ENCODE data around the gene COQ2. TPM values are rescaled to one million over a fixed set of nuclear protein-coding genes. Genes with fewer than 3 reads are reported as not detected.
"Not testable (repeated sequence)": the region's sequence is repeated elsewhere in the genome, so short reads cannot be mapped to it uniquely, and the experiment has no call there.

COQ2 gene
- 10 to 100 TPM; 14.6 to 17.7 (median 16.5) TPM for polyA plus RNA-seq (ENCODE audit: insufficient read length in 3 of 3)

- DNase-seq (ENCODE audit: low read depth in 3 of 3, low spot score in 2 of 3) = peak; percentile 84 to 86 (median 85)
Observed at GRCh38 chr4:83284193-83285054, at the start of gene COQ2. COQ2 (minus strand) TSS chr4:83284798; CDS start chr4:83284764, 34 bp downstream.

DNA sequence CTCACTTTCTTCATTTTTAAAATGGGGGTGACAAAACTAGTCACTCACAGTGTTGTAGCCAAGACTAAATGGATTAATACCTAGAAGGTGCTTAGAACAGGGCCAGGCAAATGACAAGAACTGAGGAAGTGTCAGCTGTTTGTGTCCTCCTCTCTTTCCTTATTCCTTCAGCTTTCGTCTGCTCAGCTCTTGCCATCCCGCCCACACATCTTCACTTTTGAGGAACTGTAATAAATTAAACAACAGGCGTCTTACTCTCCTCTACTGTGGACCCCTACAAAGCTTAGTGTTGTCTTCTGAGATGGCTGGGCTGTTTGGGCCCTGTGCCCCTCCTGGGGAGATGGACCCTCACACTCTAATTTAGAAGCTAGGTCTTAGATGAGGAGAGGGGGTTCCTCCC, 47.4 kb upstream of the COQ2 start:
- no peak for DNase-seq (ENCODE audit: low read depth in 3 of 3, low spot score in 2 of 3)

DNA sequence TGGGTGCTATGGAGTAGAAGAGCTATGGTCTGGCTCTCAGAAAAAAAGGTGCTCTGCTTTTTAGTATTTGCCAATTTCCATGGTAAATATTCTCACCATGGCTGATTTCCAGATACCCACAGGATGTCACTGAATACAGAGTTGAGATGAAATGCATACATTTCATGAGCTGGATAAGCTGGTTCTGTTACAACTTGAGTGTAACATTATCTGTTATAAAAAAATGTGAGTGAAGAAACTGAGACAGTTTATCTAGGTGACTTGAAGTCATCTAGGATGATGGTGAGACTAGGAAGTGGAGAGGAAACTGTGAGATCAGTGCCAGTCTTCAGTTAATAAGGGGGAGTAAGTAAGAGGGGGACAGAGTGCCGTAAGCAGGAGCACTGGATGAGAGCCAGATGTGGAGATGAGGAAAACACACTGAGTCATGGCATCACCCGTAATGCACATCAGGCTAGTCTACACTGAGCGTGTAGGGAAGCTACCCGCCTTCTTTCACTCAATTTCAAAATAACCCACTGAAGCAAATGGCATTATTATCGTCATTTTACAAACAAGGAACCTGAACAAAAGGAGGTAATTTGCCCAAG, 45.0 kb upstream of the COQ2 start:
- DNase-seq (ENCODE audit: low read depth in 3 of 3, low spot score in 2 of 3) = no peak

GRCh38 chr4:83328521-83329187, 44.1 kb upstream of the COQ2 start:
- DNase-seq (ENCODE audit: low read depth in 3 of 3, low spot score in 2 of 3) = no peak

DNA sequence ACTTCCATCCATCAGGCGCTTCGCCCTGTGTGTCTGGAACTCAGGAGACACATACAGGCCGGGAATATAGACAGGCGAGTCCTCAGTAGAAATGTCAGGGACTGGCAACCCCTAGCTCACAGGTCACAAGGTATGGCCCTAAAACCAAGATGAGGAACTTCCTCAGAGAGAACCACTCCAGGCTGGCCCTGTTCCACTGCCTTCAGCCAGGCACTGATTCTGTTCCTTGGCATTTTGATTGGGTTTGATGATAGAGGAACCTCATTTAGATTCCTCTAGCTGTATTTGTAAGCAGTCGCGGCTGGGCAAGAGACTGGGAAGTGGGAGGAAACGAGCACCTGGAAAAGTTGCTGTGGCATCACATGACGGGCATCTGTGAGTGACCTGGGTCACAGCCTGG, 41.9 kb upstream of the COQ2 start:
- DNase-seq (ENCODE audit: low read depth in 3 of 3, low spot score in 2 of 3) = no peak

DNA sequence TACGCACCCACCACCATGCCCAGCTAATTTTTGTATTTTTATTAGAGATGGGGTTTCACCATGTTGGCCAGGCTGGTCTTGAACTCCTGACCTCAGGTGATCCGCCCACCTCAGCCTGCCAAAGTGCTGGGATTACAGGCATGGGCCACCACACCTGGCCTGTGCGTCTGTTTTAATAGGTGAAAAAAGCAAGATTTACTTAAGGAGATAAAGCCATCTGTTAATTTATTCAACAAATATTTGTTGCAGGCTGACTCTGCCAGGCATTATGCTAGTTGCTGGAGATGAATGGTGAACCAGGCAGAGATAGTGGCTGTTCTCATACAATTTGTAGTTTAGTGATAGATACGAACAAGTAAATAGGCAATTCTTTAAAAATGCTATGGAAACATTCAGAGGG, 40.7 kb upstream of the COQ2 start:
- not testable (repeated sequence) for DNase-seq (ENCODE audit: low read depth in 3 of 3, low spot score in 2 of 3)

GRCh38 chr4:83323136-83323535, 38.5 kb upstream of the COQ2 start:
- no peak for DNase-seq (ENCODE audit: low read depth in 3 of 3, low spot score in 2 of 3)

DNA sequence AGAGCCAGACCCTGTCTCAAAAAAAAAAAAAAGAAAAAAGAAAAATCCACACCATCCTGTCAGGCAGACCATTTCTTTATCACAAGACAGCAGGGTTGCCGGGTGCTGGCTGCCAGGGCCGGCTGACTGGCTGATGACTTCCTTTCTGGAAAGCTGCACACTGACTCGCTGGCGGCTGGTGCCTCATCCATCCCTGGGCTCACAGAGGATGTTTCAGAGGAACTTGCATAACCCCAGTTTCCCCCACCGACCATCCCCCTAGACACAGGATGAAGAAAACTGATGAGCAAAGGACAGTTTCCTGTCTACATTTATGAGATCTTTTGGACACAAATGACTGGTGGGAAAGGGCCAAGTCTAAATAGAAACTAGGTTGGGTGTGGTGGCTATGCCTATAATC, 36.0 kb upstream of the COQ2 start:
- no peak for DNase-seq (ENCODE audit: low read depth in 3 of 3, low spot score in 2 of 3)

DNA sequence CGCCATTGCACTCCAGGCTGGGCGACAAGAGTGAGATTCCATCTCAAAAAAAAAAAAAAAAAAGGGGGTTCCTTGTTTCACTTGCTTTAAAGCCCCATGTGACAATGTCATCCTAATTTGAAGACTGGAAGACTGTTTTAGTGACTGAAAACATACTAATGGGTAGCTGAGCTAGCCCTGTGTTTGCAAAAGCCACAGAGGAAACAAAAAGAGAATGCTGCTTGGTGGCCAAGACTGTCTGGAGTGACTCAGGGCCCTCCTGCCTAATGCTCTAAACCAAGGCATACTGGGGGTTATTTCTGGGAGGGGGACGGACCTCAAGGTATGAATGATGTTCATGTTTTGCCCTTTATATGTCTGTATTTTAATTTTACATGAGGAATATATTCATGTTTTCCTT, 34.1 kb upstream of the COQ2 start:
- no peak for DNase-seq (ENCODE audit: low read depth in 3 of 3, low spot score in 2 of 3)

DNA sequence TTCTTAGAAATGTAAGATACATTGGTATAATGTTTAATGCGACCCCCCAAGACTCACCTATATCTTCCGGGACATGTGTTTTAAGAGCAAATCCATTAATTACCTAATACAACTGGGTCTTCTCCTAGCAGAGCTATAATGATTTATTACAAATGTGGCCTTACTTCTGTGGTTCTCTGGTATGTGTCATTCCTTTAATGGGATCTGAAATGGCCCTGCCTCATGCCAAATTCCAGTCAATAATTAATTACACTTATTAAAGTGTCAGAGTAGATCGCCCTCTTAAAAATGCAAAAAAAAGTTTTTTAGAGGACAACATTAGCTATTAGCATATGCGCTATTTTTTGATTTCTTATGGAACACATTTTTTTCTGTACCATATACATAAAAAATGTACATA, 33.1 kb upstream of the COQ2 start:
- no peak for DNase-seq (ENCODE audit: low read depth in 3 of 3, low spot score in 2 of 3)

GRCh38 chr4:83316459-83317165, 32.0 kb upstream of the COQ2 start:
- DNase-seq (ENCODE audit: low read depth in 3 of 3, low spot score in 2 of 3) = no peak

GRCh38 chr4:83315341-83315870, 30.8 kb upstream of the COQ2 start:
- DNase-seq (ENCODE audit: low read depth in 3 of 3, low spot score in 2 of 3) = no peak

DNA sequence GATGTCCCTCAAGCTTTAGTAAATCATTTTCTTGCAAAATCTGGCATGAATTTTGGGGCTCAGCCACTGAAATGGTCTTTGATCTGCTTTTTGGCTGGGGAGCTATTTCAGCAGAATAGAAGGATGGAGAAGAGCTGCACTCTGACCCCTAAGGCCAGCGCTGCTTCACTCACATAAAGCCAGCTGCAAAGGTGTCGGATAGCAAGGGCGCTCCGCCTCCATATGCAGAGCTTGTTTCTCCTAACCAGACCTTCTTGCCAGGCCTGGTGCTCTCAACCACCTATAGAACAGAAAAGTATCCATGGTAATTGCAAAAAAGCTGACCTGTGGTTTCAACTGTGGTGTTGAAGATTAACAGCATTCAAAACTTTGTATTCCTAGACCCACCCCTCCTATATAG, 24.1 kb upstream of the COQ2 start:
- no peak for DNase-seq (ENCODE audit: low read depth in 3 of 3, low spot score in 2 of 3)

GRCh38 chr4:83307920-83308319, 23.3 kb upstream of the COQ2 start:
- DNase-seq (ENCODE audit: low read depth in 3 of 3, low spot score in 2 of 3) = no peak

DNA sequence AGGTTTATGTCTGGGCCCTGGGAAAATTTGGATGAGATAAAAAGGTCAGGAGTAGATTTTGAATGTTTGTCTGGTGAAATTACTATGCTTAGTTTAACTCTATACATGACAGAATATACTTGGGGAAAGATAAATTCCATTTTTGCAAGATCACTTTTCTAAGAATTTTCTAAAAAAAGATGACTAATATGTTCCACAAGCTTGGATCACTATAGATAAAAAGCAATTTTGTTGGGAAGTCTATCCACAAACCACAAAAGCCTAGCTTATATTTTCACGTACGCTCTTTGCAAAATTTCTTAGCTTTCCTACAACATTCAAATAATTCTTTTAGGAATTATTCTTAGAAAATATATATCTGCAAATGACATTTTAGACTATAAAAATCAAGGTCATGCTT, 20.6 kb upstream of the COQ2 start:
- no peak for DNase-seq (ENCODE audit: low read depth in 3 of 3, low spot score in 2 of 3)

GRCh38 chr4:83297548-83298260, 13.1 kb upstream of the COQ2 start:
- no peak for DNase-seq (ENCODE audit: low read depth in 3 of 3, low spot score in 2 of 3)

DNA sequence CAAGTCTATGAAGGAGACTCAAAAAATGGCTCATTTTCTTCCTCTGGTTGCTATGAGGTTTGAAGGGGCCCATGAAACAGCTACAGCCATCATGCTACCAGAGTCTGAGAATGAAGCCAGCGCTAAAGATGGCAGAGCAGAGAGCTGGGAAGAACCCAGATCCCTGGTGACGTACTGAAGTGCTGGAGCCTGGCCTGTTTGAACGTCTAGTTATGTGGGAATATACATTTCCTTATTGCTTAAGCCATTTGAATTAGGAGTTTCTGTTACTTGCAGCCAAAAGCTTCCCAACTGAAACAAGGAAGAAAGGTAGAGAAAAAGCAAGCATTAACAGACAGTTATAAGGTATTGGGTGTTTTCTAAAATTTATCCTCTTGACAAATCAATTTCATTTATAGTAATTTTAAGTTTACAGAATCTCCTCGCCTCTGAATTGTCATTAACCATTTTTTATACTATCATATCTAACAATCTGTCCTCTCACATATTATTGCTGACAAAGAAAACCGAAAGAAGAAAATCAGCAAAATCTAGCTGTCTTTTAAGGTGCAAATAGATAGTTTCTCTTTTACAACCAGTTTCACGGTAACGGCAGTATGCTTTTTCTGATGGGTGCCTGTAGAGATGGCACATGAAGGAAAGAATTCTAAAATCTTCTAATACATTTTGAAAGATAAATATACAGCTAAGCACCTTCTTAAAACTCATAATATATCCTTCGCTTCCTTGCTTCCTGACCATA, 8.9 kb upstream of the COQ2 start:
- DNase-seq (ENCODE audit: low read depth in 3 of 3, low spot score in 2 of 3) = no peak

- DNase-seq (ENCODE audit: low read depth in 3 of 3, low spot score in 2 of 3) = not testable (repeated sequence)
Observed at GRCh38 chr4:83290059-83290774, 5.6 kb upstream of the COQ2 start.

DNA sequence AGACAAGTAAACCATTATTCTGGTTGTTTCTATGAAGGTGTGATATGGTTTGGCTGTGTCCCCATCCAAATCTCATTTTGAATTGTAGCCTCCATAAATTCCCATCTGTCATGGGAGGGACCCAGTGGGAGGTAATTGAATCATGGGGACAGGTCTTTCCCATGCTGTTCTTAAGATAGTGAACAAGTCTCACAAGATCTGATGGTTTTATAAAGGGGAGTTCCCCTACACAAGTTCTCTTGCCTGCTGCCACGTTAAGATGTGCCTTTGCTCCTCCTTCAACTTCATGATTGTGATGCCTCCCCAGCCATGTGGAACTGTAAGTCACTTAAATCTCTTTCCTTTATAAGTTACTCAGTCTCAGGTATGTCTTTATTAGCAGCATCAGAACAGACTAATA, 3.8 kb upstream of the COQ2 start:
- not testable (repeated sequence) for DNase-seq (ENCODE audit: low read depth in 3 of 3, low spot score in 2 of 3)

Measured in right renal cortex interstitium (tissue), 3 donors.